ENCODE data around the gene RSPO1. TPM values are rescaled to one million over a fixed set of nuclear protein-coding genes. Genes with fewer than 3 reads are reported as not detected.

Gene RSPO1
- total and polyA plus RNA-seq, 2 of the 4 experiments (the other 2 are of a cell fraction), result not detected

DNA sequence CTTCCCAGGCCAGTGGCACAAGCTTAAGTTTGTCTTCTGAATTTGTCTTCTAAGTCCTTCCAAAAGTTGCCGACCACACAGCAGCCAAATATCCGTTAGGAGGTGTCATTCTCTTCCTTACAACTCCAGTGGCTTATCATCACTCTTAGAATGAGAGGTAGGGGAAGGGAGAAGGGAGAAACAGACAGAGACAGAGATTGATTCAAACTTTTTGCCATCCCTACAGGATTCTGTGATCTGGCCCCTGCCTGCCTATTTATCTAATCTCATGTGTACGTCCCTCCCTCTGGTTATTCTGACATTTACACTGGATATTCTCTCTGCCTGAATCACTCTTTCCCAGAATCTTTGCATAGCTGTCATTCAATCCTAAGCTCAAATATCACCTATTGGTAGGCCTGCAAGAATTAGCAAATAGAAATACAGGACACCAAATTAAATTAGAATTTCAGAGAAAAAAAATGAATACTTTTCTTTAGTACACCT, 38.5 kb downstream of the RSPO1 start:
- Histone ChIP-seq H2AK5ac (ENCODE audit: low read depth, low read length) (no peak overlapping the region), H4K91ac (ENCODE audit: insufficient read depth, low read depth, low read length) (no peak overlapping the region), H2BK20ac (ENCODE audit: low read depth, low read length) (no peak overlapping the region), H2AK9ac (replicated peaks; ENCODE audit: low read depth, low read length, poor library complexity) (no peak overlapping the region), H3K79me1 (ENCODE audit: low read depth in 1 of 2, low read length in 2 of 2) (peaks cover 3 to 28% of the 10 kb centered on the region in 2 experiments; a peak in 3 of 4 replicates), H3K36me3 (ENCODE audit: control insufficient read depth, insufficient read depth, low read length) (peaks cover 4% of the 10 kb centered on the region), H3K27me3 (ENCODE audit: control insufficient read depth, insufficient read depth, low read length) (peaks cover 7% of the 10 kb centered on the region), H2AFZ (replicated peaks; ENCODE audit: low read length, poor library complexity) (peak overlapping the region; percentile 97), H3K9me1 (ENCODE audit: insufficient read depth, low read length) (no peaks in the 10 kb centered on the region), H3K4me2 (ENCODE audit: low read depth, low read length) (peak overlapping the region; percentile 94), H3K4me1 (ENCODE audit: control insufficient read depth, insufficient read depth, low read length) (peaks cover 3% of the 10 kb centered on the region; the same call in 1 of the 2 replicates), H4K20me1 (ENCODE audit: insufficient read depth, low read length) (peaks cover 7% of the 10 kb centered on the region; the same call in 1 of the 2 replicates), H2BK15ac (ENCODE audit: low read depth, low read length) (no peak overlapping the region), H3K18ac (ENCODE audit: low read depth, low read length) (no peak overlapping the region), H3K27ac (ENCODE audit: insufficient read depth, low read length) (no peak overlapping the region), H2BK5ac (ENCODE audit: low read depth, low read length, poor library complexity, severe bottlenecking) (no peak overlapping the region), H3K14ac (replicated peaks; ENCODE audit: low read depth, low read length) (no peak overlapping the region), H3K9me3 (ENCODE audit: control insufficient read depth, insufficient read depth, low read length) (no peaks in the 10 kb centered on the region), H3K9ac (ENCODE audit: low read depth, low read length) (peak overlapping the region; percentile 39; the same call in 1 of the 2 replicates), H4K5ac (ENCODE audit: low read depth, low read length) (no peak overlapping the region), H3K4me3 (ENCODE audit: insufficient read depth, low read depth, low read length) (peak overlapping the region; percentile 80), H4K8ac (ENCODE audit: low read depth in 2 of 2, low read length in 2 of 2) (peak overlapping the region; percentile 24 to 55; a peak in 2 of 4 replicates), H3K56ac (ENCODE audit: extremely low read depth, insufficient read depth, low read length) (no peak overlapping the region), H2BK120ac (ENCODE audit: low read depth, low read length) (no peak overlapping the region), H3K4ac (ENCODE audit: low read depth, low read length) (no peak overlapping the region), H3K23ac (ENCODE audit: low read depth, low read length) (peak overlapping the region; percentile 30; the same call in 1 of the 2 replicates)
- ChIA-PET POLR2A (ENCODE audit: unreplicated experiment) (no interaction called here), CTCF (interaction anchor here (1.0 kb wide), 2 partner anchors 10 to 86 kb away, joined by 5 read pairs; no protein-coding TSS in a partner anchor)
- no TSS peak for BruUV-seq (replicated peaks)
- TF ChIP-seq MAZ (IDR thresholded peaks at IDR 0.05; ENCODE audit: borderline replicate concordance, low read depth, low read length) (no peak), MXI1 (IDR thresholded peaks at IDR 0.05; ENCODE audit: borderline replicate concordance, low read depth, low read length) (no peak), NFE2L2 (IDR thresholded peaks at IDR 0.05; ENCODE audit: low read depth, low read length) (no peak), RCOR1 (IDR thresholded peaks at IDR 0.05; ENCODE audit: insufficient replicate concordance, low read length) (no peak), POLR2A (IDR thresholded peaks at IDR 0.05; ENCODE audit: low read depth, low read length) (no peak), RFX5 (IDR thresholded peaks at IDR 0.05; ENCODE audit: low read depth, low read length) (no peak), BHLHE40 (IDR thresholded peaks at IDR 0.05; ENCODE audit: low read depth, low read length) (no peak), MAFK (IDR thresholded peaks at IDR 0.05; ENCODE audit: low read depth, low read length) (no peak), FOS (IDR thresholded peaks at IDR 0.05; ENCODE audit: low read depth, low read length) (no peak), SMC3 (IDR thresholded peaks at IDR 0.05; ENCODE audit: low read depth, low read length) (no peak), CEBPB (IDR thresholded peaks at IDR 0.05; ENCODE audit: low read depth, low read length) (no peak), RAD21 (IDR thresholded peaks at IDR 0.05; ENCODE audit: low read length) (no peak), CHD1 (IDR thresholded peaks at IDR 0.05; ENCODE audit: low read depth, low read length) (no peak)
- TF ChIP-seq, protein P1, sequence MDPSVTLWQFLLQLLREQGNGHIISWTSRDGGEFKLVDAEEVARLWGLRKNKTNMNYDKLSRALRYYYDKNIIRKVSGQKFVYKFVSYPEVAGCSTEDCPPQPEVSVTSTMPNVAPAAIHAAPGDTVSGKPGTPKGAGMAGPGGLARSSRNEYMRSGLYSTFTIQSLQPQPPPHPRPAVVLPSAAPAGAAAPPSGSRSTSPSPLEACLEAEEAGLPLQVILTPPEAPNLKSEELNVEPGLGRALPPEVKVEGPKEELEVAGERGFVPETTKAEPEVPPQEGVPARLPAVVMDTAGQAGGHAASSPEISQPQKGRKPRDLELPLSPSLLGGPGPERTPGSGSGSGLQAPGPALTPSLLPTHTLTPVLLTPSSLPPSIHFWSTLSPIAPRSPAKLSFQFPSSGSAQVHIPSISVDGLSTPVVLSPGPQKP (IDR thresholded peaks at IDR 0.05; ENCODE audit: borderline replicate concordance, low read depth, low read length), result no peak
- TF ChIP-seq, protein P2, sequence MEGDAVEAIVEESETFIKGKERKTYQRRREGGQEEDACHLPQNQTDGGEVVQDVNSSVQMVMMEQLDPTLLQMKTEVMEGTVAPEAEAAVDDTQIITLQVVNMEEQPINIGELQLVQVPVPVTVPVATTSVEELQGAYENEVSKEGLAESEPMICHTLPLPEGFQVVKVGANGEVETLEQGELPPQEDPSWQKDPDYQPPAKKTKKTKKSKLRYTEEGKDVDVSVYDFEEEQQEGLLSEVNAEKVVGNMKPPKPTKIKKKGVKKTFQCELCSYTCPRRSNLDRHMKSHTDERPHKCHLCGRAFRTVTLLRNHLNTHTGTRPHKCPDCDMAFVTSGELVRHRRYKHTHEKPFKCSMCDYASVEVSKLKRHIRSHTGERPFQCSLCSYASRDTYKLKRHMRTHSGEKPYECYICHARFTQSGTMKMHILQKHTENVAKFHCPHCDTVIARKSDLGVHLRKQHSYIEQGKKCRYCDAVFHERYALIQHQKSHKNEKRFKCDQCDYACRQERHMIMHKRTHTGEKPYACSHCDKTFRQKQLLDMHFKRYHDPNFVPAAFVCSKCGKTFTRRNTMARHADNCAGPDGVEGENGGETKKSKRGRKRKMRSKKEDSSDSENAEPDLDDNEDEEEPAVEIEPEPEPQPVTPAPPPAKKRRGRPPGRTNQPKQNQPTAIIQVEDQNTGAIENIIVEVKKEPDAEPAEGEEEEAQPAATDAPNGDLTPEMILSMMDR (conservative IDR thresholded peaks at IDR 0.05; ENCODE audit: low read depth, low read length), result no peak
- TF ChIP-seq, protein P3, sequence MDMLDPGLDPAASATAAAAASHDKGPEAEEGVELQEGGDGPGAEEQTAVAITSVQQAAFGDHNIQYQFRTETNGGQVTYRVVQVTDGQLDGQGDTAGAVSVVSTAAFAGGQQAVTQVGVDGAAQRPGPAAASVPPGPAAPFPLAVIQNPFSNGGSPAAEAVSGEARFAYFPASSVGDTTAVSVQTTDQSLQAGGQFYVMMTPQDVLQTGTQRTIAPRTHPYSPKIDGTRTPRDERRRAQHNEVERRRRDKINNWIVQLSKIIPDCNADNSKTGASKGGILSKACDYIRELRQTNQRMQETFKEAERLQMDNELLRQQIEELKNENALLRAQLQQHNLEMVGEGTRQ (IDR thresholded peaks at IDR 0.05; ENCODE audit: low read depth, low read length), result no peak
- WGBS, 2 experiments (ENCODE audit: extremely low coverage in 2 of 2, insufficient read length in 1 of 2), result 33% methylated on average over 1 of the region's 3 CpGs; no CpG with 5 or more reads in 1 of the 2 experiments
- dilution Hi-C loops (cut with HindIII; ENCODE audit: low sequenced_read_pairs, unreplicated experiment), result no loop called here
- ATAC-seq (ENCODE audit: low read depth) (peak; percentile 24), DNase-seq (no peak)
- intact Hi-C loops (cut with micrococcal nuclease), result no loop called here
- in situ Hi-C loops (cut with MboI; ENCODE audit: low sequenced_read_pairs), result loop anchor here (25.0 kb wide), 1 partner anchor 416 kb away; the partner anchor contains the start of genes FHL3 and UTP11

All from IMR-90 (cell line).